Cardiac fibroblast (primary cell): ENCODE measurements around the gene SCAPER.
"Not testable (repeated sequence)": the region's sequence is repeated elsewhere in the genome, so short reads cannot be mapped to it uniquely, and the experiment has no call there.

Experiments
- DNase-seq, 2 donors: peaks; one replicate each; pipeline versions ENCODE4 v3.0.0 to v3.0.0-alpha.2; 2010; ENCODE audit warnings: low read depth in 2 of 2
- H3K4me3 ChIP-seq, 2 donors: replicated peaks in 1 of 2; 1 replicate in 1 of 2; 2 replicates in 1 of 2; pipeline ENCODE4 v1.5.1; 2011; ENCODE audit warnings: low read depth in 2 of 2, low read length in 2 of 2, mild to moderate bottlenecking in 2 of 2, moderate library complexity in 1 of 2
- CTCF ChIP-seq: IDR thresholded peaks from one replicate; pipeline ENCODE4 v1.5.1; 2011; ENCODE audit warnings: low read depth, mild to moderate bottlenecking, low read length, inconsistent platforms

SCAPER gene

GRCh38 chr15:76861815-76862397, 43.2 kb downstream of the SCAPER start:
- TF ChIP-seq CTCF: no peak
- no peak for DNase-seq
- no peak overlapping the region for H3K4me3 ChIP-seq

GRCh38 chr15:76860201-76860600, 44.9 kb downstream of the SCAPER start:
- TF ChIP-seq CTCF: no peak
- DNase-seq: no peak
- no peak overlapping the region for H3K4me3 ChIP-seq

- DNase-seq, H3K4me3 ChIP-seq: not testable (repeated sequence)
Observed at GRCh38 chr15:76850367-76850766, 54.8 kb downstream of the SCAPER start.

- no peak for TF ChIP-seq CTCF
- H3K4me3 ChIP-seq: no peak overlapping the region
- no peak for DNase-seq
Observed at GRCh38 chr15:76846782-76847181, 58.4 kb downstream of the SCAPER start.

- peak; percentile 16 to 59 for DNase-seq
- no peak overlapping the region for H3K4me3 ChIP-seq
- TF ChIP-seq CTCF: no peak
Observed at GRCh38 chr15:76844096-76844495, 61.0 kb downstream of the SCAPER start.

GRCh38 chr15:76843269-76843668, 61.9 kb downstream of the SCAPER start:
- H3K4me3 ChIP-seq: no peak overlapping the region
- TF ChIP-seq CTCF: no peak
- no peak for DNase-seq

GRCh38 chr15:76840830-76841460, 64.2 kb downstream of the SCAPER start:
- peak; percentile 53 for TF ChIP-seq CTCF
- peak; percentile 62 to 66 for DNase-seq
- no peak overlapping the region for H3K4me3 ChIP-seq
